ENCODE data around the gene DNHD1.

The DNHD1 gene

GRCh38 chr11:6571434-6572008 is 74.4 kb downstream of the DNHD1 start:
- Histone ChIP-seq H3K27me3 (ENCODE audit: control insufficient read depth, low read length) (no peaks in the 10 kb centered on the region), H3K9me3 (ENCODE audit: control insufficient read depth, insufficient read depth, low read length) (no peaks in the 10 kb centered on the region), H3F3A (ENCODE audit: control insufficient read depth, insufficient read depth) (no peaks in the 10 kb centered on the region), H3K79me2 (ENCODE audit: control insufficient read depth, low read length) (no peaks in the 10 kb centered on the region), H3K4me2 (ENCODE audit: low read length) (no peak overlapping the region), H3K9me2 (replicated peaks; ENCODE audit: control insufficient read depth, low read length) (no peaks in the 10 kb centered on the region), H3K4me1 (ENCODE audit: control insufficient read depth, low read length) (no peaks in the 10 kb centered on the region), H3K36me3 (ENCODE audit: control insufficient read depth, low read length) (no peaks in the 10 kb centered on the region), H3K27ac (ENCODE audit: low read depth, low read length) (no peak overlapping the region), H3K4me3 (ENCODE audit: low read length) (no peak overlapping the region), H4K20me1 (ENCODE audit: control insufficient read depth, insufficient read depth, low read depth, low read length) (no peaks in the 10 kb centered on the region)
- TF ChIP-seq CTCF (IDR thresholded peaks at IDR 0.05; ENCODE audit: low read depth, low read length, poor library complexity, severe bottlenecking) (no peak), EZH2phosphoT487 (IDR thresholded peaks at IDR 0.05; ENCODE audit: borderline replicate concordance, low read length) (no peak)

GRCh38 chr11:6572215-6572614 is 75.1 kb downstream of the DNHD1 start:
- no peaks in the 10 kb centered on the region for H3K9me2 ChIP-seq (replicated peaks; ENCODE audit: control insufficient read depth, low read length)
- TF ChIP-seq EZH2phosphoT487 (IDR thresholded peaks at IDR 0.05; ENCODE audit: borderline replicate concordance, low read length) (no peak), CTCF (IDR thresholded peaks at IDR 0.05; ENCODE audit: low read depth, low read length, poor library complexity, severe bottlenecking) (no peak)
- H3K4me2 ChIP-seq (ENCODE audit: low read length) = no peak overlapping the region
- H3K27me3 ChIP-seq (ENCODE audit: control insufficient read depth, low read length) = no peaks in the 10 kb centered on the region
- H3K4me1 ChIP-seq (ENCODE audit: control insufficient read depth, low read length) = no peaks in the 10 kb centered on the region
- H4K20me1 ChIP-seq (ENCODE audit: control insufficient read depth, insufficient read depth, low read depth, low read length) = no peaks in the 10 kb centered on the region
- no peak overlapping the region for H3K27ac ChIP-seq (ENCODE audit: low read depth, low read length)
- H3K4me3 ChIP-seq (ENCODE audit: low read length) = no peak overlapping the region
- no peaks in the 10 kb centered on the region for H3K79me2 ChIP-seq (ENCODE audit: control insufficient read depth, low read length)
- H3K36me3 ChIP-seq (ENCODE audit: control insufficient read depth, low read length) = no peaks in the 10 kb centered on the region
- no peaks in the 10 kb centered on the region for H3F3A ChIP-seq (ENCODE audit: control insufficient read depth, insufficient read depth)
- H3K9me3 ChIP-seq (ENCODE audit: control insufficient read depth, insufficient read depth, low read length) = no peaks in the 10 kb centered on the region

GRCh38 chr11:6574816-6575715 is 78.0 kb downstream of the DNHD1 start:
- Histone ChIP-seq H3K4me2 (ENCODE audit: low read length) (no peak overlapping the region), H3K4me3 (ENCODE audit: low read length) (no peak overlapping the region), H3K79me2 (ENCODE audit: control insufficient read depth, low read length) (no peaks in the 10 kb centered on the region), H3K4me1 (ENCODE audit: control insufficient read depth, low read length) (no peaks in the 10 kb centered on the region), H3K27me3 (ENCODE audit: control insufficient read depth, low read length) (no peaks in the 10 kb centered on the region), H3K9me3 (ENCODE audit: control insufficient read depth, insufficient read depth, low read length) (no peaks in the 10 kb centered on the region), H3F3A (ENCODE audit: control insufficient read depth, insufficient read depth) (0 out of 2 replicates have a peak, but pooled peaks cover 2% of the 10 kb centered on the region), H4K20me1 (ENCODE audit: control insufficient read depth, insufficient read depth, low read depth, low read length) (no peaks in the 10 kb centered on the region), H3K36me3 (ENCODE audit: control insufficient read depth, low read length) (no peaks in the 10 kb centered on the region), H3K9me2 (replicated peaks; ENCODE audit: control insufficient read depth, low read length) (no peaks in the 10 kb centered on the region), H3K27ac (ENCODE audit: low read depth, low read length) (no peak overlapping the region)
- TF ChIP-seq EZH2phosphoT487 (IDR thresholded peaks at IDR 0.05; ENCODE audit: borderline replicate concordance, low read length) = no peak
- no peak for TF ChIP-seq CTCF (IDR thresholded peaks at IDR 0.05; ENCODE audit: low read depth, low read length, poor library complexity, severe bottlenecking)

Measured in DOHH2 (cell line).